Panc1 (cell line): Measurements from ENCODE around the gene TNNI3K. TPM values are rescaled to one million over a fixed set of nuclear protein-coding genes. Genes with fewer than 3 reads are reported as not detected.

Experiments
- ATAC-seq: fragments of 200-7000 bp; cut with Tn5 transposase; 2 replicates; pipeline ENCODE4 v1.9.1; 2020; ENCODE audit warnings: mild to moderate bottlenecking, moderate library complexity
- BruUV-seq: library from RNA; stranded (reverse); fragments of 400-500 nt; replicated peaks from 2 replicates; lab custom pipeline; 2021; lab: Mats Ljungman, UMichigan
- CTCF ChIA-PET: fragments of 300-600 bp; sonication (Branson Sonifier 250); formaldehyde crosslinking; loops from one replicate; lab custom pipeline; 2022; ENCODE audit warnings: antibody characterized with exemption; lab: Charles Lee
- POLR2A ChIA-PET: fragments of 300-600 bp; sonication (Branson Sonifier 250); formaldehyde crosslinking; loops from one replicate; lab custom pipeline; 2022; ENCODE audit warnings: antibody characterized with exemption; lab: Charles Lee
- DNase-seq: peaks from one replicate; pipeline ENCODE4 v3.0.0-alpha.2; 2010; ENCODE audit warnings: low read depth, low spot score
- H3K27ac ChIP-seq: 2 replicates; pipeline ENCODE4 v1.5.1; 2011; ENCODE audit warnings: mild to moderate bottlenecking, low read length, inconsistent platforms
- H3K27me3 ChIP-seq: fragments of 200-500 bp; sonication (Bioruptor generic); 2 replicates; pipeline ENCODE4 v1.6.0; 2014; ENCODE audit warnings: low read length, inconsistent platforms; ENCODE audit not compliant: control insufficient read depth, insufficient read depth
- H3K36me3 ChIP-seq: fragments of 200-500 bp; sonication (Bioruptor generic); 2 replicates; pipeline ENCODE4 v1.5.1; 2014; ENCODE audit warnings: inconsistent platforms, mild to moderate bottlenecking, low read length, moderate library complexity; ENCODE audit not compliant: control insufficient read depth, insufficient read depth
- H3K4me1 ChIP-seq: 2 replicates; pipeline ENCODE4 v1.5.1; 2011; ENCODE audit warnings: inconsistent platforms, mild to moderate bottlenecking, low read length, moderate library complexity; ENCODE audit not compliant: control insufficient read depth, insufficient read depth
- H3K4me3 ChIP-seq, 2 experiments: 2 replicates each; pipeline ENCODE4 v1.5.1; 2011 to 2012; ENCODE audit warnings: low read depth in 2 of 2, low read length in 2 of 2, mild to moderate bottlenecking in 2 of 2, inconsistent platforms in 1 of 2, moderate library complexity in 1 of 2
- H3K9me3 ChIP-seq: fragments of 200-500 bp; sonication (Bioruptor generic); 2 replicates; pipeline ENCODE4 v1.5.1; 2014; ENCODE audit warnings: low read depth, mild to moderate bottlenecking, inconsistent platforms, low read length, moderate library complexity; ENCODE audit not compliant: control insufficient read depth, insufficient read depth
- POLR2AphosphoS5 ChIP-seq: IDR thresholded peaks from 2 replicates; pipeline ENCODE4 v1.6.1; 2012; ENCODE audit warnings: mild to moderate bottlenecking, low read depth, low read length, moderate library complexity
- SIN3A ChIP-seq: IDR thresholded peaks from 2 replicates; pipeline ENCODE4 v1.6.1; 2012; ENCODE audit warnings: low read depth, mild to moderate bottlenecking, low read length, moderate library complexity, borderline replicate concordance; ENCODE audit not compliant: insufficient read depth
- TCF7L2 ChIP-seq: IDR thresholded peaks from 2 replicates; pipeline ENCODE4 v1.6.1; 2011; ENCODE audit warnings: mild to moderate bottlenecking, low read depth, low read length, inconsistent platforms
- in situ Hi-C: cut with HindIII; loops from 2 replicates; pipeline ENCODE4 v1.10.0; 2016; ENCODE audit warnings: low sequenced_read_pairs, low pct_unique_long_range_greater_than_20kb
- intact Hi-C: fragments of 100-400 bp; cut with micrococcal nuclease; formaldehyde crosslinking; loops from one replicate; pipeline ENCODE4 v1.10.0; 2022; ENCODE audit not compliant: unreplicated experiment
- total RNA-seq: library from RNA; stranded (reverse); gene quantifications from one replicate; pipeline ENCODE4 v1.2.1, GENCODE V29; 2021; ENCODE audit not compliant: unreplicated experiment
- TF ChIP-seq, protein P1 (sequence below), 2 experiments: IDR thresholded peaks; 2 replicates each; pipeline ENCODE4 v1.6.1; 2011 to 2012; ENCODE audit warnings: low read depth in 2 of 2, control low read depth in 1 of 2, low read length in 1 of 2, mild to moderate bottlenecking in 1 of 2, moderate library complexity in 1 of 2; ENCODE audit not compliant: insufficient read depth in 1 of 2
- TF ChIP-seq, protein P2 (sequence below): fragments of 450-650 bp; IDR thresholded peaks from 2 replicates; pipeline ENCODE4 v1.5.1; 2017; ENCODE audit warnings: mild to moderate bottlenecking

TNNI3K gene
- total RNA-seq, 1 experiment from 2014 or later, result not detected

DNA sequence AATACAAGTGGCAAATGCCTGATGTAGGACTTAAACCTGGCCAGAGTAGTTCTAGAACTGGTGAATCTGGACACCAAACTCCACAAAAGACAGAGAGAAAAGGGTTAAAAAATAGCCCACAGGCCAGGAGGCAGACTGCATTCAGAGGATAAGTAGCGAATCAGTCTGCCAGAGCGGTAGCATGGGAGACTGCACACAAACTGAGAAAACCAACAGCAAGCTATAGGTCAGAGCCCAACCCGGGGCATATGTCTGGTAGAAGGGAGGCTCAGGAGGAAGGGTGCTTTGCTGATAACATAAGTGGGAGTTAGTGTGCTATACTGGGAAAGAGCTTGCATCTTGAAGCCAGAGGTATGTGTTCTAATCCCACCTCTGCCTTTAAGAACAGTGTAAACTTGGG is 273.3 kb downstream of the TNNI3K start:
- in situ Hi-C loops, result no loop called here
- H3K36me3 ChIP-seq, result no peaks in the 10 kb centered on the region
- no peaks in the 10 kb centered on the region for H3K4me1 ChIP-seq
- no peak for DNase-seq
- POLR2A ChIA-PET, result no interaction called here
- no peak overlapping the region for H3K4me3 ChIP-seq
- no peak for ATAC-seq
- no peaks in the 10 kb centered on the region for H3K9me3 ChIP-seq
- H3K27me3 ChIP-seq, result no peaks in the 10 kb centered on the region
- BruUV-seq, result no TSS peak
- CTCF ChIA-PET, result no interaction called here
- intact Hi-C loops, result loop anchor here (10.0 kb wide), 1 partner anchor 176 kb away; no protein-coding TSS in a partner anchor
- TF ChIP-seq POLR2AphosphoS5, result no peak
- TF ChIP-seq TCF7L2, result no peak
- TF ChIP-seq SIN3A, result no peak
- TF ChIP-seq, protein P1, sequence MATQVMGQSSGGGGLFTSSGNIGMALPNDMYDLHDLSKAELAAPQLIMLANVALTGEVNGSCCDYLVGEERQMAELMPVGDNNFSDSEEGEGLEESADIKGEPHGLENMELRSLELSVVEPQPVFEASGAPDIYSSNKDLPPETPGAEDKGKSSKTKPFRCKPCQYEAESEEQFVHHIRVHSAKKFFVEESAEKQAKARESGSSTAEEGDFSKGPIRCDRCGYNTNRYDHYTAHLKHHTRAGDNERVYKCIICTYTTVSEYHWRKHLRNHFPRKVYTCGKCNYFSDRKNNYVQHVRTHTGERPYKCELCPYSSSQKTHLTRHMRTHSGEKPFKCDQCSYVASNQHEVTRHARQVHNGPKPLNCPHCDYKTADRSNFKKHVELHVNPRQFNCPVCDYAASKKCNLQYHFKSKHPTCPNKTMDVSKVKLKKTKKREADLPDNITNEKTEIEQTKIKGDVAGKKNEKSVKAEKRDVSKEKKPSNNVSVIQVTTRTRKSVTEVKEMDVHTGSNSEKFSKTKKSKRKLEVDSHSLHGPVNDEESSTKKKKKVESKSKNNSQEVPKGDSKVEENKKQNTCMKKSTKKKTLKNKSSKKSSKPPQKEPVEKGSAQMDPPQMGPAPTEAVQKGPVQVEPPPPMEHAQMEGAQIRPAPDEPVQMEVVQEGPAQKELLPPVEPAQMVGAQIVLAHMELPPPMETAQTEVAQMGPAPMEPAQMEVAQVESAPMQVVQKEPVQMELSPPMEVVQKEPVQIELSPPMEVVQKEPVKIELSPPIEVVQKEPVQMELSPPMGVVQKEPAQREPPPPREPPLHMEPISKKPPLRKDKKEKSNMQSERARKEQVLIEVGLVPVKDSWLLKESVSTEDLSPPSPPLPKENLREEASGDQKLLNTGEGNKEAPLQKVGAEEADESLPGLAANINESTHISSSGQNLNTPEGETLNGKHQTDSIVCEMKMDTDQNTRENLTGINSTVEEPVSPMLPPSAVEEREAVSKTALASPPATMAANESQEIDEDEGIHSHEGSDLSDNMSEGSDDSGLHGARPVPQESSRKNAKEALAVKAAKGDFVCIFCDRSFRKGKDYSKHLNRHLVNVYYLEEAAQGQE (IDR thresholded peaks at IDR 0.05; ENCODE audit: insufficient read depth in 1 of 2, low read depth in 2 of 2, low read length in 1 of 2), result no peak
- TF ChIP-seq, protein P2, sequence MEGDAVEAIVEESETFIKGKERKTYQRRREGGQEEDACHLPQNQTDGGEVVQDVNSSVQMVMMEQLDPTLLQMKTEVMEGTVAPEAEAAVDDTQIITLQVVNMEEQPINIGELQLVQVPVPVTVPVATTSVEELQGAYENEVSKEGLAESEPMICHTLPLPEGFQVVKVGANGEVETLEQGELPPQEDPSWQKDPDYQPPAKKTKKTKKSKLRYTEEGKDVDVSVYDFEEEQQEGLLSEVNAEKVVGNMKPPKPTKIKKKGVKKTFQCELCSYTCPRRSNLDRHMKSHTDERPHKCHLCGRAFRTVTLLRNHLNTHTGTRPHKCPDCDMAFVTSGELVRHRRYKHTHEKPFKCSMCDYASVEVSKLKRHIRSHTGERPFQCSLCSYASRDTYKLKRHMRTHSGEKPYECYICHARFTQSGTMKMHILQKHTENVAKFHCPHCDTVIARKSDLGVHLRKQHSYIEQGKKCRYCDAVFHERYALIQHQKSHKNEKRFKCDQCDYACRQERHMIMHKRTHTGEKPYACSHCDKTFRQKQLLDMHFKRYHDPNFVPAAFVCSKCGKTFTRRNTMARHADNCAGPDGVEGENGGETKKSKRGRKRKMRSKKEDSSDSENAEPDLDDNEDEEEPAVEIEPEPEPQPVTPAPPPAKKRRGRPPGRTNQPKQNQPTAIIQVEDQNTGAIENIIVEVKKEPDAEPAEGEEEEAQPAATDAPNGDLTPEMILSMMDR, result no peak
- no peak overlapping the region for H3K27ac ChIP-seq

DNA sequence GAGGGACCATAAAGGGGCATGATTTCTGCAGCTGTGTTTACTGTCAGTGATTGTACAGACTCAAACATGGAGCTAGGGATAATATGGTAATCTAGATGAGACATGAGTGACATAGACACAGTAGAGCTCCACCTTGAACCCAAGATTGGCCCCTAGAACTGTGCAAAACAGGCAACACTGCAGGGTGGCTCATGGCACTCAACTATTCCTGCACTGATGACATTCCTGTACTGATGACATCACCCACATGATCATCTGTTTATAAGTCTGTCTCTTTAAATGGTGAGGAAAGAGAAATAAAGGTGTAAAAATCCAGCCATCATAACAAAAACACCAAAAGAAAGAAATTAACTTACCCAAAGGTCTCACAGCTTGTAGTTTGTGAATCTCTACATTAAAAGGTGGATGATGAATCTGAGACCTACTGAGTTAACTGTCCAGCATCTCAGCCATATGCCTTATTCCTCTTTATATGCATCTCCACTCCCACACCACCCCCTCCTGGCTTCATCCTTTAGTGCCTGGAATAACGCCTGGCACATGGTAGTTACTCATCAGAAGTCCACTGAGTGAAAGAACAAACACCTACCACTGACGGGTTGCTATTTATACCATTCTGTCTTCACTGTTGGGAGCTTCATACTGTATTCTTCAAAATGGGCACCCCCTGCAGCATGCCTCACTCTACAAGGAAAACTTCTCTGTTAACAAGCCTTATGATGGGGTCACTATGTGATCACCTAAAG is 277.2 kb downstream of the TNNI3K start, which contains the start of gene LRRC53:
Gene LRRC53 (minus strand): TSS at position 442 of the 746 bp plus-strand sequence. CDS start 29,262 bp downstream, outside the sequence.
- TF ChIP-seq, protein P2, result no peak
- TF ChIP-seq POLR2AphosphoS5 (no peak), SIN3A (no peak), TCF7L2 (no peak)
- TF ChIP-seq, protein P1 (IDR thresholded peaks at IDR 0.05; ENCODE audit: insufficient read depth in 1 of 2, low read depth in 2 of 2, low read length in 1 of 2), result no peak
- Histone ChIP-seq H3K36me3 (no peaks in the 10 kb centered on the region), H3K27ac (no peak within 1 kb of the TSS), H3K4me3 (no peak within 1 kb of the TSS), H3K9me3 (no peaks in the 10 kb centered on the region), H3K4me1 (no peaks in the 10 kb centered on the region), H3K27me3 (no peaks in the 10 kb centered on the region)
- intact Hi-C loops, result no loop called here
- ATAC-seq (no peak), DNase-seq (no peak)
- ChIA-PET CTCF (no interaction called here), POLR2A (no interaction called here)
- in situ Hi-C loops, result no loop called here
- no TSS peak for BruUV-seq
